GM13976 (cell line): ENCODE data around the gene RNPEPL1.

ENCODE experiments used
- DNase-seq: peaks from one replicate; pipeline ENCODE4 v3.0.0; 2012; ENCODE audit warnings: low spot score
- CTCF ChIP-seq: IDR thresholded peaks from 2 replicates; pipeline ENCODE4 v1.5.1; 2012; ENCODE audit warnings: borderline replicate concordance, mild to moderate bottlenecking; ENCODE audit not compliant: insufficient read depth; ENCODE audit errors: extremely low read depth, missing control alignments, control extremely low read depth
- in situ Hi-C: fragments of 300-500 bp; cut with MboI; formaldehyde crosslinking; loops from one replicate; pipeline ENCODE4 v1.12.0; 2022; ENCODE audit warnings: low sequenced_read_pairs, mixed read lengths, inconsistent platforms; ENCODE audit not compliant: unreplicated experiment

RNPEPL1 gene

DNA sequence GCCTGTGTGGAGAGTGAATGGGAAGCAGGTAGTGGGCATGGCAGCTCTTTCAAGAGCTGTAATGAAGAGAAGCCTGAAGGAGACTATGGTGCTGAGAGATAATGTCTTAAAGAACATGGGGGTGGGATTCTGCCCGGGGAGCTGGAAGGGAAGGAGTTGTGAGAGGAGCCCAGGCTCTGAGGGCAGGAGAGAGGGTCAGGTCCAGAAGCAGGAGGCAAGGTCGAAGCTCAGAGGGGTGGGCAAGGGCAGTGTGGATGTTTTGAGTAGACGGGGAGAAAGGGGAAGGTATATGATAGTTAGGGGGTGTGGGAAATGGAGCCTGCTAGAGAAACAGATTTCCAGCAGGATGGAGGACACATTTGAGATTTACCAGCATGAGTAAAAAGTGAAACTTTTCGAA, 20.4 kb downstream of the RNPEPL1 start:
- no peak for TF ChIP-seq CTCF
- DNase-seq, result no peak
- in situ Hi-C loops, result no loop called here

GRCh38 chr2:240589375-240589774, 21.1 kb downstream of the RNPEPL1 start:
- in situ Hi-C loops, result no loop called here
- no peak for TF ChIP-seq CTCF
- no peak for DNase-seq

- DNase-seq, result no peak
- TF ChIP-seq CTCF, result no peak
- in situ Hi-C loops, result no loop called here
These were observed 21.7 kb downstream of the RNPEPL1 start for GRCh38 chr2:240589850-240590525.

GRCh38 chr2:240590681-240591111, 22.4 kb downstream of the RNPEPL1 start:
- no peak for DNase-seq
- in situ Hi-C loops, result no loop called here
- TF ChIP-seq CTCF, result no peak

DNA sequence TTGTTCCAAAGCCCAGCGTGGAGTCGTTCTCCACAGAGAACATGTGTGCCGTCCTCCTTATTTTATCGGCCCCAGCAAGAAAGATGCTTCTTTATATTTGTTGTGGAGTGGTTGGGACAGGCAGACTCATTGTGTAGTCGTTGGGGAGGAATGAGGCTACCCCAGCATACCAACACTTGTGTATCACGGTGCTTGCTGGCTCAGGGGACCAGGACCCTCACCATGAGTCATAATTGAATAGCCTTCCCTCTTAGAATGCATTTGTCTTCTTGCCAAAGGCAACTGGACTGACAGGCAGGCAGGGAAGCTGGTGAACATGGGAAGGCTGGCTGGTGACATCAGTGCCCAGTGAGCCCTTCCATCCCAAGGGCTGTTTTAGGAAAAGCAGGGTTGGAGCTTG, 22.9 kb downstream of the RNPEPL1 start:
- no peak for DNase-seq
- TF ChIP-seq CTCF, result no peak
- in situ Hi-C loops, result no loop called here

DNA sequence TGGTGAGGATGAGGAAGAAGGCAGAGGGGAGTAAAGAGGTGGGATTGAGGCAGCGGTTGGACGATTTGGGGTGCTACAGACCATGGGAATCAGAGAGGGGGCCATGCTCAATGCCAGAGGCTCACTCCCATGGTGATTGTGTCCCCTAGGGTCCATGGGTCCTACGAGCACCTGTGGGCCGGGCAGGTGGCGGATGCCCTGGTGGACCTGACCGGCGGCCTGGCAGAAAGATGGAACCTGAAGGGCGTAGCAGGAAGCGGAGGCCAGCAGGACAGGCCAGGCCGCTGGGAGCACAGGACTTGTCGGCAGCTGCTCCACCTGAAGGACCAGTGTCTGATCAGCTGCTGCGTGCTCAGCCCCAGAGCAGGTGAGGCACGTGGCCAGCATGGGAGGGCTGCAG, 23.5 kb downstream of the RNPEPL1 start:
- no peak for DNase-seq
- TF ChIP-seq CTCF, result no peak
- in situ Hi-C loops, result no loop called here
